H1 (cell line): Measurements from ENCODE around the gene MACC1. TPM values are rescaled to one million over a fixed set of nuclear protein-coding genes. Genes with fewer than 3 reads are reported as not detected.
A peak's percentile ranks its signal among the peaks of the same experiment; 100 is the strongest.

Experiments
- CTCF ChIA-PET: fragments of 300-600 bp; sonication (Branson Sonifier 250); formaldehyde crosslinking; loops from one replicate; lab custom pipeline; 2021; ENCODE audit not compliant: partially characterized antibody; lab: Charles Lee
- POLR2A ChIA-PET: fragments of 300-600 bp; sonication (Branson Sonifier 250); formaldehyde crosslinking; loops from one replicate; lab custom pipeline; 2021; ENCODE audit warnings: inconsistent platforms; ENCODE audit not compliant: partially characterized antibody; lab: Charles Lee
- DNase-seq, 2 experiments: peaks; one replicate each; pipeline versions ENCODE4 v3.0.0 to v3.0.0-alpha.2; 2010 to 2022; ENCODE audit warnings: low spot score in 2 of 2, low read depth in 1 of 2, mixed read lengths in 1 of 2
- FAIRE-seq: peaks from 2 replicates; lab custom pipeline; 2011; peaks lifted over from hg19 to GRCh38; lab: Jason Lieb, UNC
- H2AFZ ChIP-seq: 2 replicates; pipeline ENCODE4 v1.8.1; 2012; ENCODE audit warnings: low read length, inconsistent platforms
- H2AK5ac ChIP-seq: 2 replicates; pipeline ENCODE4 v1.6.1; 2013; ENCODE audit warnings: low read depth, low read length
- H2BK120ac ChIP-seq: replicated peaks from 2 replicates; pipeline ENCODE3; 2013; ENCODE audit warnings: low read depth, low read length, inconsistent platforms
- H2BK12ac ChIP-seq: 2 replicates; pipeline ENCODE4 v1.6.1; 2013; ENCODE audit warnings: low read depth, low read length
- H2BK15ac ChIP-seq: 2 replicates; pipeline ENCODE4 v1.6.1; 2013; ENCODE audit warnings: low read length
- H2BK20ac ChIP-seq: 2 replicates; pipeline ENCODE4 v1.6.1; 2013; ENCODE audit warnings: low read length
- H2BK5ac ChIP-seq: 2 replicates; pipeline ENCODE4 v1.6.1; 2013; ENCODE audit warnings: low read depth, low read length
- H3K14ac ChIP-seq: 2 replicates; pipeline ENCODE4 v1.6.1; 2013; ENCODE audit warnings: inconsistent platforms; ENCODE audit not compliant: insufficient read length
- H3K18ac ChIP-seq: 2 replicates; pipeline ENCODE4 v1.6.1; 2013; ENCODE audit warnings: low read length; ENCODE audit errors: extremely low read depth
- H3K23ac ChIP-seq: 2 replicates; pipeline ENCODE4 v1.6.1; 2013; ENCODE audit warnings: inconsistent platforms; ENCODE audit not compliant: insufficient read length
- H3K23me2 ChIP-seq: 2 replicates; pipeline ENCODE4 v1.6.1; 2013; ENCODE audit warnings: low read depth, low read length
- H3K27ac ChIP-seq: 2 replicates; pipeline ENCODE4 v1.6.1; 2011; ENCODE audit warnings: low read depth, low read length, inconsistent platforms
- H3K27me3 ChIP-seq, 4 experiments: replicated peaks in 1 of 4; 1 replicate in 1 of 4; 2 replicates in 3 of 4; pipeline versions ENCODE4 v1.6.1 to v1.8.1; 2011 to 2013; ENCODE audit warnings: low read length in 3 of 4, mild to moderate bottlenecking in 3 of 4, inconsistent platforms in 2 of 4, mixed read lengths in 2 of 4, moderate library complexity in 1 of 4; ENCODE audit not compliant: control insufficient read depth in 3 of 4, insufficient read depth in 3 of 4; ENCODE audit errors: extremely low read depth in 1 of 4
- H3K36me3 ChIP-seq, 4 experiments: 2 replicates each; pipeline versions ENCODE4 v1.6.1 to v1.8.1; 2011 to 2013; ENCODE audit warnings: mild to moderate bottlenecking in 4 of 4, low read length in 3 of 4, moderate library complexity in 2 of 4, control low read depth in 1 of 4, inconsistent platforms in 1 of 4; ENCODE audit not compliant: insufficient read depth in 4 of 4, control insufficient read depth in 2 of 4
- H3K4ac ChIP-seq: replicated peaks from 2 replicates; pipeline ENCODE3; 2013; ENCODE audit warnings: low read length, low read depth, mixed read lengths, inconsistent platforms; ENCODE audit not compliant: insufficient read length
- H3K4me1 ChIP-seq, 4 experiments: replicated peaks in 1 of 4; 1 replicate in 1 of 4; 2 replicates in 3 of 4; pipeline versions ENCODE4 v1.6.1 to v1.8.1; 2011 to 2013; ENCODE audit warnings: low read length in 3 of 4, inconsistent platforms in 2 of 4, mixed read lengths in 1 of 4; ENCODE audit not compliant: insufficient read depth in 4 of 4, control insufficient read depth in 3 of 4
- H3K4me2 ChIP-seq, 2 experiments: 2 replicates each; pipeline versions ENCODE4 v1.6.1 to v1.8.1; 2011 to 2013; ENCODE audit warnings: low read depth in 2 of 2, low read length in 2 of 2, control low read depth in 1 of 2, inconsistent platforms in 1 of 2, mild to moderate bottlenecking in 1 of 2; ENCODE audit not compliant: insufficient read depth in 1 of 2
- H3K4me3 ChIP-seq, 4 experiments: fragments of 200-600, 300-600 bp in 1 of 4; sonication (generic), shearing (Covaris generic), sonication (Bioruptor Twin) in 1 of 4; 2 replicates each; pipeline versions ENCODE4 v1.5.1 to v1.8.1; 2011 to 2016; ENCODE audit warnings: low read length in 4 of 4, low read depth in 3 of 4, control low read depth in 2 of 4, inconsistent platforms in 2 of 4, mild to moderate bottlenecking in 2 of 4, mixed read lengths in 1 of 4, moderate library complexity in 1 of 4; ENCODE audit not compliant: insufficient read depth in 2 of 4; ENCODE audit errors: extremely low read depth in 1 of 4
- H3K56ac ChIP-seq: replicated peaks from 2 replicates; pipeline ENCODE3; 2013; ENCODE audit warnings: low read depth, mild to moderate bottlenecking, mixed read lengths, low read length, inconsistent platforms; ENCODE audit not compliant: insufficient read length
- H3K79me1 ChIP-seq: 2 replicates; pipeline ENCODE4 v1.6.1; 2013; ENCODE audit warnings: low read depth, low read length, control low read depth
- H3K79me2 ChIP-seq, 2 experiments: 2 replicates each; pipeline versions ENCODE4 v1.6.1 to v1.8.1; 2012 to 2013; ENCODE audit warnings: low read length in 2 of 2, mild to moderate bottlenecking in 2 of 2, inconsistent platforms in 1 of 2; ENCODE audit not compliant: insufficient read depth in 2 of 2, control insufficient read depth in 1 of 2
- H3K9ac ChIP-seq, 4 experiments: replicated peaks in 1 of 4; 1 replicate in 1 of 4; 2 replicates in 3 of 4; pipeline versions ENCODE4 v1.6.1 to v1.8.1; 2011 to 2013; ENCODE audit warnings: low read depth in 3 of 4, low read length in 3 of 4, control low read depth in 2 of 4, mild to moderate bottlenecking in 2 of 4, moderate library complexity in 2 of 4, inconsistent platforms in 1 of 4; ENCODE audit errors: extremely low read depth in 1 of 4
- H3K9me3 ChIP-seq, 2 experiments: 2 replicates each; pipeline versions ENCODE4 v1.6.1 to v1.8.1; 2012 to 2013; ENCODE audit warnings: mild to moderate bottlenecking in 2 of 2, moderate library complexity in 2 of 2, control low read depth in 1 of 2, inconsistent platforms in 1 of 2, low read depth in 1 of 2, low read length in 1 of 2, mixed read lengths in 1 of 2; ENCODE audit not compliant: insufficient read depth in 2 of 2
- H4K20me1 ChIP-seq, 2 experiments: replicated peaks in 1 of 2; 2 replicates each; pipeline versions ENCODE3 to v1.8.1; 2011 to 2013; ENCODE audit warnings: inconsistent platforms in 2 of 2, low read length in 2 of 2, mild to moderate bottlenecking in 1 of 2; ENCODE audit not compliant: insufficient read depth in 2 of 2, control insufficient read depth in 1 of 2
- H4K5ac ChIP-seq: 2 replicates; pipeline ENCODE4 v1.6.1; 2013; ENCODE audit warnings: low read length, low read depth, mixed read lengths, inconsistent platforms; ENCODE audit not compliant: insufficient read length
- H4K8ac ChIP-seq: 2 replicates; pipeline ENCODE4 v1.8.0; 2013; ENCODE audit warnings: mild to moderate bottlenecking, moderate library complexity, low read length, inconsistent platforms; ENCODE audit not compliant: insufficient read depth; ENCODE audit errors: extremely low read depth
- H4K91ac ChIP-seq: replicated peaks from 2 replicates; pipeline ENCODE3; 2013; ENCODE audit warnings: low read length, mixed read lengths, inconsistent platforms; ENCODE audit not compliant: insufficient read length
- BACH1 ChIP-seq: IDR thresholded peaks from 2 replicates; pipeline ENCODE4 v1.6.1; 2012; ENCODE audit warnings: low read length, improper control_type of control experiment
- CBX5 ChIP-seq: fragments of 300-800, 300-1000 bp; sonication (generic); IDR thresholded peaks from 2 replicates; pipeline ENCODE4 v1.7.1; 2016; ENCODE audit warnings: antibody characterized with exemption, low read length, low read depth
- CEBPB ChIP-seq: IDR thresholded peaks from 2 replicates; pipeline ENCODE4 v1.6.1; 2012; ENCODE audit warnings: low read depth, low read length
- CTCF ChIP-seq, 3 experiments: IDR thresholded peaks; 1 replicate in 2 of 3; 2 replicates in 1 of 3; pipeline versions ENCODE4 v1.5.1 to v1.6.1; 2011; ENCODE audit warnings: low read length in 3 of 3, mild to moderate bottlenecking in 3 of 3, inconsistent platforms in 2 of 3, low read depth in 1 of 3, moderate library complexity in 1 of 3; ENCODE audit not compliant: insufficient read depth in 1 of 3; ENCODE audit errors: control extremely low read depth in 1 of 3
- KDM1A ChIP-seq: fragments of 200-600, 300-600 bp; sonication (generic); IDR thresholded peaks from 2 replicates; pipeline ENCODE4 v1.7.1; 2016; ENCODE audit warnings: mild to moderate bottlenecking, low read length, borderline replicate concordance
- POLR2A ChIP-seq, 2 experiments: IDR thresholded peaks; 1 replicate in 1 of 2; 2 replicates in 1 of 2; pipeline ENCODE4 v1.6.1; 2011; ENCODE audit warnings: low read depth in 2 of 2, low read length in 2 of 2, mild to moderate bottlenecking in 2 of 2; ENCODE audit errors: control extremely low read depth in 1 of 2
- POLR2AphosphoS5 ChIP-seq: IDR thresholded peaks from 2 replicates; pipeline ENCODE4 v1.6.1; 2011; ENCODE audit warnings: low read depth, low read length
- RNF2 ChIP-seq: fragments of 200-900, 300-1000 bp; sonication (generic); IDR thresholded peaks from 2 replicates; pipeline ENCODE4 v1.7.1; 2016; ENCODE audit warnings: borderline replicate concordance, low read depth, mild to moderate bottlenecking, antibody characterized with exemption, low read length; ENCODE audit not compliant: poor library complexity, severe bottlenecking; ENCODE audit errors: missing control alignments
- SP1 ChIP-seq: IDR thresholded peaks from 2 replicates; pipeline ENCODE4 v1.6.1; 2011; ENCODE audit warnings: low read depth, low read length
- SRF ChIP-seq: IDR thresholded peaks from 2 replicates; pipeline ENCODE4 v1.6.1; 2011; ENCODE audit warnings: mild to moderate bottlenecking, low read depth, low read length, moderate library complexity
- TBP ChIP-seq: IDR thresholded peaks from 2 replicates; pipeline ENCODE4 v1.6.1; 2011; ENCODE audit warnings: low read depth, low read length, improper control_type of control experiment
- WGBS, 2 experiments: shearing (Covaris generic) in 1 of 2; methylation state at CpG; one replicate each; pipeline versions ENCODE4 v1.1.6 to v1.1.7; 2013 to 2015; ENCODE audit warnings: low lambda C conversion rate in 2 of 2, mixed read lengths in 2 of 2, inconsistent platforms in 1 of 2, low coverage in 1 of 2, missing lambda C conversion rate in 1 of 2; ENCODE audit not compliant: insufficient replicate concordance in 2 of 2, insufficient coverage in 1 of 2, insufficient read length in 1 of 2; ENCODE audit errors: extremely low coverage in 1 of 2, missing lambda C conversion rate in 1 of 2; 5-methylcytosine and 5-hydroxymethylcytosine counted together
- polyA plus RNA-seq, 7 experiments: library from polyadenylated mRNA; depleted of rRNA in 3 of 7; stranded (reverse) in 5 of 7; unstranded in 2 of 7; fragments of >200 nt in 5 of 7; fragments of 200-250 nt in 2 of 7; gene quantifications; 1 replicate in 5 of 7; 2 replicates in 1 of 7; 4 replicates in 1 of 7; pipeline versions ENCODE4 v1.2.1 to v1.2.3, GENCODE V29; 2011 to 2013; ENCODE audit warnings: missing spikeins in 2 of 7, mixed read lengths in 2 of 7
- total RNA-seq: library from RNA; stranded (reverse); fragmentation: NEBNext Ultra II Directional; extraction: Animal tissue kit (Norgen Biotek cat#: 25700); gene quantifications from 2 replicates; pipeline ENCODE4 v1.2.1, GENCODE V29; 2021

Gene MACC1
- total and polyA plus RNA-seq, 2 of the 8 experiments (the other 6 are each of a cell fraction or from before 2014, with no cell fraction given): 2.0 to 17.2 TPM

DNA sequence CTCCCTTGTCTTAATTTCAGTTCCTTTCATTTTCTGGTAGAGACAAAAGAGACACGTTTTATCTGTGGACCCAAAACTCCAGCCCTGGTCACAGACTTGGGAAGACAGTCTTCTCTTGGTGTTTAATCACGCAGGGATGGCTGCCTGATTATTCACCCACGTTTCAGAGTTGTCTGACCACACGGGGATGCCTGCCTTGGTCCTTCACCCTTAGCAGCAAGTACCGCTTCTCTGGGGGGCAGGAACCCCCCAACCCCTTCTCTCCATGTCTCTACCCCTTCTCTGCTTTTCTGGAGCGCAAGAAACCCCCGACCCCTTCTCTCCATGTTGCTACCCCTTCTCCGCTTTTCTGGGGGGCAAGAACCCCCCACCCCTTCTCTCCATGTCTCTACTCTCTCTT, 95.8 kb downstream of the MACC1 start:
- no peak overlapping the region for H3K23ac ChIP-seq
- CTCF ChIA-PET: no interaction called here
- no peak overlapping the region for H4K91ac ChIP-seq
- no peak overlapping the region for H3K56ac ChIP-seq
- H2BK12ac ChIP-seq: peak overlapping the region; percentile 81; the same call in 1 of the 2 replicates
- POLR2A ChIA-PET: interaction anchor here (1.0 to 3.3 kb wide), 13 partner anchors 7 to 106 kb away, joined by 3 to 20 read pairs (median 4); no protein-coding TSS in a partner anchor
- no peaks in the 10 kb centered on the region for H3K27me3 ChIP-seq
- 25% methylated on average over 7 of the region's 8 CpGs; no CpG with 5 or more reads in 1 of the 2 experiments for WGBS, 2 experiments
- no peak overlapping the region for H3K4ac ChIP-seq
- no peak overlapping the region for H2BK120ac ChIP-seq
- H3K36me3 ChIP-seq: peaks cover 0 to 20% (median 3%) of the 10 kb centered on the region in 4 experiments; a peak in 2 of 8 replicates
- H3K9me3 ChIP-seq: no peaks in the 10 kb centered on the region
- no peak overlapping the region for H2BK20ac ChIP-seq
- H3K79me2 ChIP-seq: peaks cover 18 to 79% of the 10 kb centered on the region in 2 experiments
- no peak for FAIRE-seq
- H2BK5ac ChIP-seq: peak overlapping the region; percentile 96
- H3K23me2 ChIP-seq: peaks cover 5% of the 10 kb centered on the region
- H2BK15ac ChIP-seq: no peak overlapping the region
- no peak overlapping the region for H2AK5ac ChIP-seq
- peak overlapping the region; percentile 74 to 77 for H3K4me2 ChIP-seq
- peak overlapping the region; percentile 93 for H3K27ac ChIP-seq
- peak overlapping the region; percentile 77 to 92 (median 84) for H3K9ac ChIP-seq
- peak overlapping the region; percentile 64 to 80 (median 70) for H3K4me3 ChIP-seq
- no peak overlapping the region for H3K14ac ChIP-seq
- H4K8ac ChIP-seq: peak overlapping the region; percentile 86; the same call in 1 of the 2 replicates
- H4K5ac ChIP-seq: peak overlapping the region; percentile 67
- H3K4me1 ChIP-seq: peaks cover 3 to 26% (median 17%) of the 10 kb centered on the region in 4 experiments
- no peaks in the 10 kb centered on the region for H4K20me1 ChIP-seq
- peak overlapping the region; percentile 91 for H3K18ac ChIP-seq
- DNase-seq: no peak
- H3K79me1 ChIP-seq: no peaks in the 10 kb centered on the region
- H2AFZ ChIP-seq: no peak overlapping the region
- TF ChIP-seq RNF2: no peak
- peak; percentile 78 for TF ChIP-seq POLR2AphosphoS5
- no peak for TF ChIP-seq BACH1
- no peak for TF ChIP-seq CTCF (IDR thresholded peaks at IDR 0.05; ENCODE audit: control extremely low read depth in 1 of 3, insufficient read depth in 1 of 3, low read depth in 1 of 3, low read length in 3 of 3)
- no peak for TF ChIP-seq SP1
- no peak for TF ChIP-seq CBX5
- TF ChIP-seq CEBPB: no peak
- peak in 1 of 2 experiments; percentile 10; a peak in 1 of 3 replicates for TF ChIP-seq POLR2A (IDR thresholded peaks at IDR 0.05; ENCODE audit: control extremely low read depth in 1 of 2, low read depth in 2 of 2, low read length in 2 of 2)
- TF ChIP-seq TBP: no peak
- no peak for TF ChIP-seq SRF
- no peak for TF ChIP-seq KDM1A
